Fibroblast of lung (primary cell): ENCODE measurements around the gene RIMKLA. TPM values are rescaled to one million over a fixed set of nuclear protein-coding genes. Genes with fewer than 3 reads are reported as not detected.

ENCODE experiments used
- DNase-seq, 2 donors: peaks; one replicate each; pipeline versions ENCODE4 v3.0.0 to v3.0.0-alpha.2; 2010; ENCODE audit warnings: low read depth in 2 of 2
- H2AFZ ChIP-seq: 2 replicates; pipeline ENCODE4 v1.5.1; 2012; ENCODE audit warnings: low read length, control low read depth, inconsistent platforms
- H3K27ac ChIP-seq: 2 replicates; pipeline ENCODE4 v1.5.1; 2011; ENCODE audit warnings: low read length, control low read depth; ENCODE audit not compliant: insufficient read depth
- H3K27me3 ChIP-seq: 2 replicates; pipeline ENCODE4 v1.5.1; 2011; ENCODE audit warnings: mild to moderate bottlenecking, low read length; ENCODE audit not compliant: control insufficient read depth, insufficient read depth
- H3K36me3 ChIP-seq: 2 replicates; pipeline ENCODE4 v1.5.1; 2011; ENCODE audit warnings: low read length; ENCODE audit not compliant: control insufficient read depth, insufficient read depth
- H3K4me1 ChIP-seq: 2 replicates; pipeline ENCODE4 v1.5.1; 2011; ENCODE audit warnings: low read length; ENCODE audit not compliant: control insufficient read depth, insufficient read depth; ENCODE audit errors: extremely low read depth
- H3K4me2 ChIP-seq: 2 replicates; pipeline ENCODE4 v1.5.1; 2011; ENCODE audit warnings: low read length, control low read depth; ENCODE audit not compliant: insufficient read depth; ENCODE audit errors: extremely low read depth
- H3K4me3 ChIP-seq, 4 experiments: fragments of 200-600 bp in 1 of 4; sonication (generic) in 1 of 4; replicated peaks in 1 of 4; 2 replicates each; pipeline ENCODE4 v1.5.1; 2011 to 2016; ENCODE audit warnings: low read length in 4 of 4, low read depth in 3 of 4, mild to moderate bottlenecking in 3 of 4, control low read depth in 2 of 4, inconsistent platforms in 1 of 4, mixed read lengths in 1 of 4; ENCODE audit not compliant: insufficient read depth in 1 of 4; ENCODE audit errors: control extremely low read depth in 1 of 4
- H3K79me2 ChIP-seq: 2 replicates; pipeline ENCODE4 v1.5.1; 2012; ENCODE audit warnings: mild to moderate bottlenecking, low read length, inconsistent platforms; ENCODE audit not compliant: control insufficient read depth, insufficient read depth
- H3K9ac ChIP-seq: 2 replicates; pipeline ENCODE4 v1.5.1; 2011; ENCODE audit warnings: mild to moderate bottlenecking, low read length, control low read depth; ENCODE audit not compliant: insufficient read depth
- H3K9me3 ChIP-seq: 2 replicates; pipeline ENCODE4 v1.5.1; 2012; ENCODE audit warnings: low read depth, low read length; ENCODE audit not compliant: control insufficient read depth, insufficient read depth
- H4K20me1 ChIP-seq: 2 replicates; pipeline ENCODE4 v1.5.1; 2011; ENCODE audit warnings: low read length; ENCODE audit not compliant: control insufficient read depth, insufficient read depth; ENCODE audit errors: extremely low read depth
- EZH2 ChIP-seq: IDR thresholded peaks from 2 replicates; pipeline ENCODE4 v1.5.1; 2012; ENCODE audit warnings: low read length, control low read depth, mild to moderate bottlenecking; ENCODE audit errors: missing control alignments
- polyA plus RNA-seq, 2 donors: library from polyadenylated mRNA; depleted of rRNA in 1 of 2; stranded (reverse) in 1 of 2; unstranded in 1 of 2; fragments of >200 nt; gene quantifications; 2 replicates each; pipeline ENCODE4 v1.2.1, GENCODE V29; 2011 to 2012; ENCODE audit warnings: missing spikeins in 1 of 2
- total RNA-seq: library from RNA; depleted of rRNA; stranded (reverse); fragments of >200 nt; gene quantifications from 2 replicates; pipeline ENCODE4 v1.2.1, GENCODE V29; 2014
- TF ChIP-seq, protein P1 (sequence below), 2 donors: IDR thresholded peaks in 1 of 2; conservative IDR thresholded peaks in 1 of 2; 1 replicate in 1 of 2; 2 replicates in 1 of 2; pipeline ENCODE4 v1.5.1; 2011 to 2012; ENCODE audit warnings: low read length in 2 of 2, control low read depth in 1 of 2, inconsistent platforms in 1 of 2, low read depth in 1 of 2, mild to moderate bottlenecking in 1 of 2

Gene RIMKLA
- total and polyA plus RNA-seq, 2 donors (not counting 1 experiment from before 2014, with no cell fraction given), result under 0.01 TPM; not detected in 1

DNA sequence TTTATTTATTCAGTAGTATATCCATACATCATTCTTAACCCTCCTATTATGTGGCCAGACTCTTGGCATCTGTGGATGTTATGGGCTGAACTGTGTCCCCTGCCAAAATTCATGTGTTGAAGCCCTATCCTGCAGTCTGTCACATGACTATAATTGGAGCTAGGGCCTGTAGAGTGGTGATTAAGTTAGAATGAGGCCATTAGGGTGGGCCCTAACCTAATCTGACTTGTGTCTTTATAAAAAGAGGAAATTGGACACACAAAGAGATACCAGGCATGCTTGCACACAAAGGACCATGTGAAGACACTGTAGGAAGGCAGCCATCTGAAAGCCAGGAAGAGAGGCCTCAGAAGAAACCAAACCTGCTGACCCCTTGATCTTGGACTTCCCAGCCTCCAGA, 68.7 kb downstream of the RIMKLA start:
- TF ChIP-seq, protein P1, sequence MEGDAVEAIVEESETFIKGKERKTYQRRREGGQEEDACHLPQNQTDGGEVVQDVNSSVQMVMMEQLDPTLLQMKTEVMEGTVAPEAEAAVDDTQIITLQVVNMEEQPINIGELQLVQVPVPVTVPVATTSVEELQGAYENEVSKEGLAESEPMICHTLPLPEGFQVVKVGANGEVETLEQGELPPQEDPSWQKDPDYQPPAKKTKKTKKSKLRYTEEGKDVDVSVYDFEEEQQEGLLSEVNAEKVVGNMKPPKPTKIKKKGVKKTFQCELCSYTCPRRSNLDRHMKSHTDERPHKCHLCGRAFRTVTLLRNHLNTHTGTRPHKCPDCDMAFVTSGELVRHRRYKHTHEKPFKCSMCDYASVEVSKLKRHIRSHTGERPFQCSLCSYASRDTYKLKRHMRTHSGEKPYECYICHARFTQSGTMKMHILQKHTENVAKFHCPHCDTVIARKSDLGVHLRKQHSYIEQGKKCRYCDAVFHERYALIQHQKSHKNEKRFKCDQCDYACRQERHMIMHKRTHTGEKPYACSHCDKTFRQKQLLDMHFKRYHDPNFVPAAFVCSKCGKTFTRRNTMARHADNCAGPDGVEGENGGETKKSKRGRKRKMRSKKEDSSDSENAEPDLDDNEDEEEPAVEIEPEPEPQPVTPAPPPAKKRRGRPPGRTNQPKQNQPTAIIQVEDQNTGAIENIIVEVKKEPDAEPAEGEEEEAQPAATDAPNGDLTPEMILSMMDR (conservative IDR thresholded peaks at IDR 0.05 in 1 of 2, IDR thresholded peaks at IDR 0.05 in 1 of 2; ENCODE audit: low read depth in 1 of 2, low read length in 2 of 2), result no peak
- TF ChIP-seq EZH2, result no peak
- H4K20me1 ChIP-seq, result no peaks in the 10 kb centered on the region
- no peak for DNase-seq

DNA sequence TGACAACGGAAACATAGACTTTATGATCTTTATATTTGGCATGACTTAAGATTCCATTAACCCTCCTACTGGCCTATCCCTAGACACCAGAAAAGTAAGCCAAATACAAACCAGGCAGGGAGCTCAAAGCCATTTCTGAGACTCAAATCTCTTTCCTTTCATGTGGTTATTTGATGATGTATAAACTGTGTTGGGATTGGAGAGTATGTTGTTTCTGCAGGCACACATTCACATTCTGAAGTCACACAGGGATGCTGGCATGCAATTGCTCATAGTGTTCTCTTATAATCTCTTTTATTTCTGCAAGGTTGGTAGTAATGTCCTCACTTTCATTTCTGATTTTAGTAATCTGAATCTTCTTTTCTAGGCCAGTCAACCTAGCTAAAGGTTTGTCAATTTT, 69.5 kb downstream of the RIMKLA start:
- no peaks in the 10 kb centered on the region for H4K20me1 ChIP-seq
- H3K4me2 ChIP-seq, result no peak overlapping the region
- no peak overlapping the region for H3K4me3 ChIP-seq
- H3K27me3 ChIP-seq, result no peaks in the 10 kb centered on the region
- no peaks in the 10 kb centered on the region for H3K79me2 ChIP-seq
- H3K4me1 ChIP-seq, result no peaks in the 10 kb centered on the region
- TF ChIP-seq EZH2, result no peak
- TF ChIP-seq, protein P1 (conservative IDR thresholded peaks at IDR 0.05 in 1 of 2, IDR thresholded peaks at IDR 0.05 in 1 of 2; ENCODE audit: low read depth in 1 of 2, low read length in 2 of 2), result no peak
- H3K9ac ChIP-seq, result no peak overlapping the region
- no peaks in the 10 kb centered on the region for H3K36me3 ChIP-seq
- no peak for DNase-seq
- H3K9me3 ChIP-seq, result no peaks in the 10 kb centered on the region
- H2AFZ ChIP-seq, result no peak overlapping the region
- no peak overlapping the region for H3K27ac ChIP-seq

More for the DNA sequence above, 68.7 kb downstream of the RIMKLA start:
- Histone ChIP-seq H3K79me2 (no peaks in the 10 kb centered on the region), H3K36me3 (no peaks in the 10 kb centered on the region), H3K9ac (no peak overlapping the region), H3K9me3 (no peaks in the 10 kb centered on the region), H2AFZ (no peak overlapping the region), H3K27ac (no peak overlapping the region), H3K4me1 (no peaks in the 10 kb centered on the region), H3K4me2 (no peak overlapping the region), H3K27me3 (no peaks in the 10 kb centered on the region), H3K4me3 (no peak overlapping the region)

DNA sequence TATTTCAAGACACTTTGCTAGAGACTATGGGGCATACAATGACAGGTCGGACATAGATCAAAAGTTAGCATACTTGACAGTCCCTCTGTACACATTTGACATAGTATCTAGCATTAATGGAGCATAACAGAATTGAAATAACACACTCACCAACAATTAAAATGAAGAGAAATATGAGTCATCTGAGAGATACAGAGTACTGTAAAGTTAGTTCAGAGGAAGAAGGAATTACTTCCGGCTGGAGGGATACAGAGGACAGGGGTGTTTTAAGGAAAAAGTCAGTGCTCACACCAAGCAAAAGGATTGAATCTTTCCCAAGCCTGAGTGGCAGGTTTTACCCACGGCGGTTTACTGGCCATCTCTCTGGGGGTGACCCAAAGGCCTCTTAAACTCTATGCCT, 72.8 kb downstream of the RIMKLA start:
- Histone ChIP-seq H3K27me3 (no peaks in the 10 kb centered on the region), H3K9me3 (no peaks in the 10 kb centered on the region), H3K4me2 (no peak overlapping the region), H3K9ac (no peak overlapping the region), H4K20me1 (no peaks in the 10 kb centered on the region), H3K79me2 (no peaks in the 10 kb centered on the region), H2AFZ (no peak overlapping the region), H3K4me3 (no peak overlapping the region), H3K27ac (no peak overlapping the region), H3K4me1 (peaks cover 2% of the 10 kb centered on the region), H3K36me3 (no peaks in the 10 kb centered on the region)
- peak in 1 of 2 donors; percentile 25 for DNase-seq
- TF ChIP-seq EZH2, result no peak
- TF ChIP-seq, protein P1 (conservative IDR thresholded peaks at IDR 0.05 in 1 of 2, IDR thresholded peaks at IDR 0.05 in 1 of 2; ENCODE audit: low read depth in 1 of 2, low read length in 2 of 2), result no peak
